Ascending aorta (tissue), 2 donors: ENCODE data around the gene ZNF423. TPM values are rescaled to one million over a fixed set of nuclear protein-coding genes. Genes with fewer than 3 reads are reported as not detected.

Experiments
- DNase-seq, 2 donors: peaks; one replicate each; pipeline ENCODE4 v3.0.0-alpha.2; 2019; ENCODE audit warnings: low spot score in 2 of 2
- H3K27ac ChIP-seq, 2 donors: fragments of 200-600 bp; sonication (generic); one replicate each; pipeline ENCODE4 v1.5.1; 2016 to 2017; ENCODE audit warnings: mild to moderate bottlenecking in 1 of 2
- H3K27me3 ChIP-seq: fragments of 200-600 bp; sonication (generic); one replicate; pipeline ENCODE4 v1.5.1; 2017
- H3K36me3 ChIP-seq, 2 donors: fragments of 200-600 bp; sonication (generic); one replicate each; pipeline ENCODE4 v1.5.1; 2016
- H3K4me1 ChIP-seq, 2 donors: fragments of 200-600 bp; sonication (generic); one replicate each; pipeline ENCODE4 v1.5.1; 2016 to 2017; ENCODE audit warnings: mild to moderate bottlenecking in 1 of 2
- H3K4me3 ChIP-seq, 2 donors: fragments of 200-600 bp; sonication (generic); one replicate each; pipeline ENCODE4 v1.5.1; 2016 to 2017; ENCODE audit warnings: mild to moderate bottlenecking in 1 of 2
- H3K9me3 ChIP-seq, 2 donors: fragments of 200-600 bp; sonication (generic); one replicate each; pipeline ENCODE4 v1.5.1; 2016
- intact Hi-C: fragments of 100-400 bp; cut with DNase I; formaldehyde crosslinking; loops from one replicate; pipeline ENCODE4 v1.15.1; 2023
- total RNA-seq: library from RNA; depleted of rRNA; stranded (reverse); fragments of >200 nt; gene quantifications from one replicate; pipeline ENCODE4 v1.1.0, GENCODE V29; 2016
- TF ChIP-seq, protein P1 (sequence below), 3 experiments: fragments of 200-600 bp in 2 of 3; fragments of 450-650 bp in 1 of 3; sonication (generic) in 2 of 3; IDR thresholded peaks; one replicate each; pipeline ENCODE4 v1.5.1; 2016 to 2019; ENCODE audit warnings: antibody characterized with exemption in 3 of 3, mild to moderate bottlenecking in 1 of 3, moderate library complexity in 1 of 3

Gene ZNF423
- total RNA-seq, 1 donor from 2014 or later, result 42.9 TPM

DNA sequence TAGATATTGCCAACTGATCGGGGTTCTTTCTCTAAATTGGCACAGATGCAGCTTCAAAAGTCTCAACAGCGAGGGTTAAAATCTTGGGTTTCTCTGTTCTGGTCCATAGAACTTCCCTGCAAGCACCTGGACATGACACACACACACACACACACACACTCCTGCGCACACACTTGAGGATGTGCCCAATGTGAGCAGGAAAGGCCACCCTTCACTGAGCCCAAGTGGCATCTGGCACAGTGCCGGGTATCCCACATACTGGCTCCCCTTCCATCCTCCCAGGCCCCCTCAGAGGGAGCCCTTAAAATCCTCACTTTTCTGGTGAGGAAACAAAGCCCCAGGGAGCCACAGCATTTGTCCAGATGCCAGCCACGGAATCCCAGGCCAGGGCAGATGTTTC is 55.5 kb downstream of the ZNF423 start:
- intact Hi-C loops, result no loop called here
- TF ChIP-seq, protein P1, sequence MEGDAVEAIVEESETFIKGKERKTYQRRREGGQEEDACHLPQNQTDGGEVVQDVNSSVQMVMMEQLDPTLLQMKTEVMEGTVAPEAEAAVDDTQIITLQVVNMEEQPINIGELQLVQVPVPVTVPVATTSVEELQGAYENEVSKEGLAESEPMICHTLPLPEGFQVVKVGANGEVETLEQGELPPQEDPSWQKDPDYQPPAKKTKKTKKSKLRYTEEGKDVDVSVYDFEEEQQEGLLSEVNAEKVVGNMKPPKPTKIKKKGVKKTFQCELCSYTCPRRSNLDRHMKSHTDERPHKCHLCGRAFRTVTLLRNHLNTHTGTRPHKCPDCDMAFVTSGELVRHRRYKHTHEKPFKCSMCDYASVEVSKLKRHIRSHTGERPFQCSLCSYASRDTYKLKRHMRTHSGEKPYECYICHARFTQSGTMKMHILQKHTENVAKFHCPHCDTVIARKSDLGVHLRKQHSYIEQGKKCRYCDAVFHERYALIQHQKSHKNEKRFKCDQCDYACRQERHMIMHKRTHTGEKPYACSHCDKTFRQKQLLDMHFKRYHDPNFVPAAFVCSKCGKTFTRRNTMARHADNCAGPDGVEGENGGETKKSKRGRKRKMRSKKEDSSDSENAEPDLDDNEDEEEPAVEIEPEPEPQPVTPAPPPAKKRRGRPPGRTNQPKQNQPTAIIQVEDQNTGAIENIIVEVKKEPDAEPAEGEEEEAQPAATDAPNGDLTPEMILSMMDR (IDR thresholded peaks at IDR 0.05), result no peak
- Histone ChIP-seq H3K36me3 (no peaks in the 10 kb centered on the region), H3K9me3 (no peaks in the 10 kb centered on the region), H3K4me1 (no peaks in the 10 kb centered on the region), H3K4me3 (no peak overlapping the region), H3K27ac (no peak overlapping the region), H3K27me3 (no peaks in the 10 kb centered on the region)
- DNase-seq, result no peak

DNA sequence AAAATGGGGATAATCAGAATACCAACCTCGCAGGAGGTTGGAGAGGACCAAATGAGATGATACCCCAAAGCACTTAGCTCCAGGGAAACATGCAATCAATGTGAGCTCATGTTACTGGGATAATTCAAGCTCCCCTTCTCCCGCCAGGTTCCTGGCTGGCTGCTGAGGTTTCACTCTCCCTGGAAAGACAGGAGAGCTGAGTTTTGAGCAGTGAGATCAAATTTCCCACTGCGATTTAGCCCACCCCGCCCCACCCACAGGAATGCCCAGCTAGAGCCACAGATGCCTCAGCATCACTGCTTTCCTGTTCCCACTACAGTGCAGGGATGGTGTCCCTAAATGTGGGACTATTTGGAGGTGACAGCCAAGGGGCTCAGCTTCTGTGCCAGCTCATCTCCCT is 56.7 kb downstream of the ZNF423 start:
- Histone ChIP-seq H3K27me3 (no peaks in the 10 kb centered on the region), H3K4me1 (no peaks in the 10 kb centered on the region), H3K27ac (no peak overlapping the region), H3K36me3 (no peaks in the 10 kb centered on the region), H3K9me3 (no peaks in the 10 kb centered on the region), H3K4me3 (no peak overlapping the region)
- DNase-seq, result no peak
- intact Hi-C loops, result no loop called here
- TF ChIP-seq, protein P1 (IDR thresholded peaks at IDR 0.05), result no peak

DNA sequence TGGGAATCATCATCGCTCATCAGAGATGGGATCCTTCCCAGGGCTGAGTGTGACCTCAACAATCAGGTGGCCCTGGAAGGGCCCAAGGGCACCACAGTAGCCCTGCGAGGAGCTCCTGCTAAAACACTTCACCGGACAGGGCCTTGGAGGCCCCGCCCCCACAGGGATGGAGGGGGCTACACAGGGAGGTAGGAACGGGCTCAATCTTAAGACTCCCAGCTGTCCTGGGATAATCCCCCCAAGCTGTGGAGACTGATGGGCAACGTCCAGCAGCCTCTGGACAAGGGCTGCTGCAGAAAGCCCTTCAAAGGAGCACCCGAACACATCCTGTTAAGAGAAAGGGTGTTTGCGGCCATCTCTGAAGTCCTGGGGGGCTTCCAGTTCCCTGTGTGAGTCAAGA is 60.4 kb downstream of the ZNF423 start:
- no peak for DNase-seq
- Histone ChIP-seq H3K36me3 (no peaks in the 10 kb centered on the region), H3K9me3 (no peaks in the 10 kb centered on the region), H3K27me3 (no peaks in the 10 kb centered on the region), H3K4me3 (no peak overlapping the region), H3K27ac (no peak overlapping the region), H3K4me1 (no peaks in the 10 kb centered on the region)
- TF ChIP-seq, protein P1 (IDR thresholded peaks at IDR 0.05), result no peak
- intact Hi-C loops, result no loop called here

DNA sequence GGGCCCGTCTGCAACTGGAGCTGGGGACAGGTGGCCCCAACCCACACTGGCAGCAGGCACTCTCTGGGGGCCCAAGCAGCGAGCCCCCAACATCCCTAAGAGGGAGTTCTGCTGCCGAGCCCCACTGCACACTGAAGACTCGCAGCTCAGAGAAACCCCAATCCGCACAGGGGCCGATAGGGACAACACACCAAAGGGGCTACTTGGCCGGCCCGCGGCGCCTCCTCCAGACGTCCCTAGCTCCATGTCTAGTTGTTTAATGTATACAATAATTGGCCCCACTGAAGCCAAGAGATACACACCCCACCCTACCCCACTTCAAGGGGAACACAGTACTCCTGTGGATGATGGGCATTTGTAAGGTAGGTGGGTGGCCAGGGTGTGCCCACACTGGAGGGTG is 62.7 kb downstream of the ZNF423 start:
- TF ChIP-seq, protein P1 (IDR thresholded peaks at IDR 0.05), result no peak
- no peak overlapping the region for H3K4me3 ChIP-seq
- H3K9me3 ChIP-seq, result no peaks in the 10 kb centered on the region
- no peaks in the 10 kb centered on the region for H3K36me3 ChIP-seq
- no peak for DNase-seq
- intact Hi-C loops, result no loop called here
- peaks cover 0 to 8% of the 10 kb centered on the region in 2 donors for H3K4me1 ChIP-seq
- no peak overlapping the region for H3K27ac ChIP-seq
- no peaks in the 10 kb centered on the region for H3K27me3 ChIP-seq

DNA sequence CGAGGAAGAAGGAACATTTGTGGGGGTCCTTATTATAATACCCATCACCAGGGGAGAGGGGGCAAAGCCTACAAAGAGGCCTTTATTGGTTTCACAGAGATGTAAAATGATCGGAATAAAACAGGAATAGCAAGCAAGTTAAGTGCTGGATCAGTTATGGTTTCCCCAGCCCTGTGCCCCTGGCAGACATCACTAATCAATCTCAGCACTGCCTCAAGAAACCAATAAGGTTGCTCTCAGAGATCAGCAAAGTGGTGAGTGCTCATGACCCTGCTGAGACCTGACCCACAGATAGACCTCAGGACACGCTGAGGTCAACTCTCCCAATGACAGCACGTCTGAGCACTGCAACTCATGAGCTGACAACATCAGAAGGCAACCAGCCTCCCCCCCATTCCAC is 66.3 kb downstream of the ZNF423 start:
- Histone ChIP-seq H3K4me1 (peaks cover 0 to 19% of the 10 kb centered on the region in 2 donors), H3K27ac (peak overlapping the region; percentile 76 to 78), H3K36me3 (no peaks in the 10 kb centered on the region), H3K4me3 (no peak overlapping the region), H3K9me3 (no peaks in the 10 kb centered on the region), H3K27me3 (no peaks in the 10 kb centered on the region)
- TF ChIP-seq, protein P1 (IDR thresholded peaks at IDR 0.05), result no peak
- intact Hi-C loops, result loop anchor here (2.0 to 5.0 kb wide), 2 partner anchors 48 to 65 kb away; no protein-coding TSS in a partner anchor
- no peak for DNase-seq

DNA sequence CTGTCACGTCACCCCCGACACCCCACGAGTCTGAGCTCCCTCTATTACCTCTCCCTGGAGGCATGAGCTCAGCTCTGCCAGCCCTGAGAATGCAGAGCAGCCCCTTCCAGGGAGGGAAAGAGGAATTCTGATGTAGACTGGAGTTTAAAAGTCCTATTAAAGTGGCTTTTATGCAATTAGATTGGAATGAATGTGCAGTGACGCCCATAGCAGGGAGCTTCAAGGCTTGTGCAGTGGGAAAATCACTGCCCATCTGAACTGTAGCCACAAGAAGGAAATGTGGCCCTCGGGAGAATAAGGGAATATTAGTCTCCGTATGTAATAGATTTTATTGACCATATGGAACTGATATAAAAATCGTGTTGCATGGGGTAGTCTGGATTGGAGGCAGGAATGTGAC is 66.9 kb downstream of the ZNF423 start:
- H3K4me3 ChIP-seq, result no peak overlapping the region

More for the DNA sequence above, 66.9 kb downstream of the ZNF423 start:
- Histone ChIP-seq H3K4me1 (peaks cover 0 to 19% of the 10 kb centered on the region in 2 donors), H3K9me3 (no peaks in the 10 kb centered on the region), H3K36me3 (no peaks in the 10 kb centered on the region), H3K27me3 (no peaks in the 10 kb centered on the region), H3K27ac (peak overlapping the region; percentile 76 to 78)
- TF ChIP-seq, protein P1 (IDR thresholded peaks at IDR 0.05), result no peak
- no peak for DNase-seq
- intact Hi-C loops, result loop anchor here (2.0 to 5.0 kb wide), 2 partner anchors 48 to 66 kb away; no protein-coding TSS in a partner anchor
